Stimulated activated CD4-positive, alpha-beta T cell treated with anti-CD3 and anti-CD28 coated beads, Interleukin-1b, Interleukin-23, amount 100 ng/mL, for 24 hours (primary cell): ENCODE measurements around the gene CFAP299.

Experiments used
- DNase-seq, 4 experiments: peaks; one replicate each; pipeline ENCODE4 v3.0.0-alpha.2; 2020; ENCODE audit warnings: low read depth in 4 of 4, low spot score in 1 of 4

Gene CFAP299

DNA sequence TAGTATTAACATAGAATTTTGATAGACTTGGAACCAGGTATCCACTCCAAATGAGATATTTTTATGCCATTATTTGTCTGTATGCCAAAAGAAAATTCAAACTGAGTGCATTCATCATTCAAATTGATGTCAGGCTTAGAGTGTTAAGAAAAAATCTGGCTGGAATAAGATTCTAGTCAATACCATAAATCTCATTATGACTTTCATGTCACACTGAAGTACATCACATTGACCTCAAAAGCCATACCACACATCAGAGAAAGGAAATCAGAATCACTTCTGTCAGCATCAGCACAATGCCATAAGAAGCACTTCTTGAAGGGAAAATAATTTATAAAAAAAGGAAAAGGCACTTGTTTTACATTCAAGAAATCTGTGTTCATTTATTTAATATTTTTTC lies 575.9 kb downstream of the CFAP299 start:
- no peak for DNase-seq

DNA sequence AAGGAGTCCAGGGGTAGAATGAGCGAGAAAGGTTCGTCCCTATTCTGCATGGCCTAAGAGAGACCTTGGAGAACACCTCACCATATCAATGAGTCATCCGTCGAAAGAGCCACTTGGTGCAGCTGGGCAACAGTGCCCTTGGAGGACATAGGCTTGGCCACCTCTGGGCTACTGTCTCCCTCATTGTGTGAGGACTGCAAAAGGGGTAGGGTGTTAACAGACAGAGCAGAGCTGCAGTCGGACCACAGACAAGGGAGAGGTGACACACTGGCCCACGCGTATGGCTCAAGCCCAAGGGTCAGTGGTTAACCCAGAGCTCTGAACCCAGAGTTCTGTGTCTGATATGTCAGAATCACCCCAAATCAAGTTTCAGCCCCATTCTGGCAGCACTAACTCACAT lies 576.8 kb downstream of the CFAP299 start:
- no peak for DNase-seq

DNA sequence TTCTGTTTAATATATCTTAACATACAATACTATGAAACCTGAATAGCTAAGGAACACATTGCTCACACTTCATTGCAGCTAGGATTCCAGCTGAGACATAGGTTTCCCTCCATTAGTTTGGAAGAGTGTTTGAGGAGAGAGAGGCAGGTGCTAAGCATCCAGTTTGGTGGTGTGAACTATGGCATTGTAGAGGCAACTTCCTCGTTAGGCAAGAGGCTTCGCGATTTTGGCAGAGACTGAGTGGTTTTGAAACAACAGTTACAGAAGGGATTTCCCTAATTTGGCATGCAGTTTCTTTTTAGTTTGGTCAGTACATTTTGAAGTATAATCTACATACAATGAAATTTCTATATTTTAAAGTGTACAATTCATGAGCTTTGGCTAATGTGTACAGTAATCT lies 577.9 kb downstream of the CFAP299 start:
- DNase-seq: no peak

DNA sequence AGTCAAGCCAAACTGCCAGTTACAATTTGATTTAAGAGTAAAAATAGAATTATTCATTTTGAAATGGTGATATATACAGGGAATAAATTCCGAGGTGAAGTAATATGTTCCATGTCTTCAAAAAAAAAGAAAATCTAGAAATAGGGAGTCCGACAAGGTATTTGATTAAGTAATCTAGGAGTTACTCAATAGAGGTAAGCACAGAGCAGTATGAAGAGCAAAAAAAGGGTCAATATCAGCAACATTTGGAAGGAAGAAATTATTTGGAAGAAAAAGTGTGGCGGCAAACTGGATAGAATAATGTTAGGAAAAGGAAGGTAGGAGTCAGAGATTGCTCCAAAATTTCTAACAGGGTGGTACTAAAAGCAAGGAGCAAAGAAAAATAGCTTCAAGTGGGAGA lies 581.2 kb downstream of the CFAP299 start:
- no peak for DNase-seq

DNA sequence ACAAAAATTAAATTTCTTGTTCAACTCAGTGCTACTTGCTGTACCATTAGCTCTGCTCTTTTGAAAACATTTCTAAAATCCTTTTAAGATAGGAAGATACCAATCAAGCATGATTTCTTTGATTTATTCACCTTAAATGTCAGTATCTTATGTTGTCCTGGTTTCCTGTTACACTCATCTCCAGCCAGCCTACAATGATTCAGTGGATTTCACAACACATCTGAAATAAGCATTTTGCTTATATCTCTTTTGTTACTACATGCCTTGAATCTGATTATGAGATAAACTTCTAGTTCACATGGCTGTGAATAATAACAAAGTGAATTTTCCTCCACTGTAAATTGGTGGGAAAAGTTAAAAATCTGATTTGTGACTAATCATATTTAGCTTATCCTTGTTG lies 582.5 kb downstream of the CFAP299 start:
- DNase-seq: no peak

DNA sequence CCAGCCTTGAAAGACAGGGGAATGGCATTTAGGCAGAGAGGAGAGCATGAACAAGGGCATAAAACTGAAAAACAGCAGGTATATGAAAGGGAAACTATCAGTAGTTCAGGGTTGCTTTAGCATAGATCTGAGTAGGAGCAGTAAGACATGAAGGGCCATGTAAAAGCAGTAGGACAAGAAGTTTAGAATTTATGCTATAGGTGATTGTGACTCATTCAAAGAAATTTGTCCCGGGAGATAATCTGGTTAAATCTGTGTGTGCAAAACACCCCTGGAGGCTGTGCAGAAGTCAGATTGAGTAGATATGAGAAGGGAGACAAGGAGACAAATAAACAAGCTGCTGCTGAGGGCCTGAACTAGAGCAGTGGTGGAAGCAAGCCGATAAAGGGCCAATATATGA lies 585.9 kb downstream of the CFAP299 start:
- DNase-seq: no peak

DNA sequence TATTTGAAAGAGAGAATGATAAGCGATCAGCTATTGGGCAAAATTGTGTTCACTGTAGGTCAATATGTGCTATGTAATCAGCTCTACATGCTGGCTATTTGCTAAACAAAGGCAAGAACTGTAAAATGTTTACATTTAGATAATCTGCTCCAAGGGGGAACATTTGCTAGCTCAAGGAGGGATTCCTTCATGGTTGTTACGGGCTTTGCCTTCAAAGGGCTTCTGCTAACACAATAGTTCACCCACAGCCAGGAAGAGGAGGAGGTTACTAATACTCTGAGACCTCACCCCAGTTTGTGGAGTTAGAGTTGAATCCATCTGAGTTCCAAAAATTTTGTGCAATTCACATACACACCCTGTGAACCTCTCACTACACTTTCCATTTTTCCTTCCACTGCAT lies 587.4 kb downstream of the CFAP299 start:
- DNase-seq: no peak

DNA sequence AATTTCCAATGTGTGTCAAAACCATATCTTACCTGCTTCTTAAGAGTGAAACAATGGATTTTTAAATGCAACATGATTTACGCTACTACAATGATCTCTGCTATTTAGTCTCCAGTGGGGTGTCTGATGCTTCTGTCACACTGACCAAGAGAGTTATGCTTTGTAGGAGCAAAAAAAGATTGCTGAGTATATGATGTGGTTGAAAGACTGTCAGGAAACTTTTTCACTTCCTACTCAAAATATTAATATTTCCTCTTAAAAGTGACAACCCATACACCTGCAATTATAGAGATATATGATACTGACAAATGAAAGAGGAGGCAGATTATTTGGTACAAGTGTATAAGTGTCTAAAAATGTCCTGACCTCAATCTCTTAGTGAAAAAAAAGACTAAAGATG lies 589.8 kb downstream of the CFAP299 start:
- no peak for DNase-seq

DNA sequence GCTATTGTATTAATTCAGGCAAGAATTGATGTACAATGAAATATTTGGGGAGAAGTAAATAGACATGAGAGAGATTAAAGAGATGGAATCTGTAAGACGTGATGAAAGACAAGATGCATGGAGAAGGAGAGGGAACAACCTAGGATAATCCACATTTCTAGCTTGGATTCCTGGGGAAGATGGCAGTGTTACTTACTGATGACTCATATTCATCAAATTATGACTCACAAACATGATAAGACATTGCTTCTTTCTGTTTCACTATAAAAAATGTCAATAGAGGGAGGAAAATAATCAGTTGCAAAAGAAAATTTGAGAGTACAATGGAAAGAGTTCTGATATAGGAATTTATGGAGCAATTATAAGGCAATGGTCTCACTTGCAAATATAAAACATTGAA lies 590.9 kb downstream of the CFAP299 start:
- DNase-seq: no peak

DNA sequence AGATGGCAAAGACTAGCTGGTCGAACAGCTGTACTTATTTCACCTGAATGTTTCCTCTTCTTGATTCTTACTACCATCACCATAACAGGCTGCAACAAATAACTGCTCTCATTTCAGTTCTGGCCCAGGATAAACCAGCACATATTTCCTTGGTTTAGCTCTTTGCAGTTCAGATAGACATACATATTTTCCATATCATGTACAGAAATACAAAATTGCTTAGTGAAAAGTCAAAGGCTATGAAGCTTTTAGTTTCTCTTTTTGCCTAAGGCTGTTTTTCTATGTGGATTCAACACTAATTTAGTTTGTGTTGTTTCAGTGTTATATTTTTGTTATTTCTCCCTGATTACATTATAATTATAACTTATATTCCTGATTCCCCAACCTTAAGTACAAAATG lies 591.4 kb downstream of the CFAP299 start:
- no peak for DNase-seq

DNA sequence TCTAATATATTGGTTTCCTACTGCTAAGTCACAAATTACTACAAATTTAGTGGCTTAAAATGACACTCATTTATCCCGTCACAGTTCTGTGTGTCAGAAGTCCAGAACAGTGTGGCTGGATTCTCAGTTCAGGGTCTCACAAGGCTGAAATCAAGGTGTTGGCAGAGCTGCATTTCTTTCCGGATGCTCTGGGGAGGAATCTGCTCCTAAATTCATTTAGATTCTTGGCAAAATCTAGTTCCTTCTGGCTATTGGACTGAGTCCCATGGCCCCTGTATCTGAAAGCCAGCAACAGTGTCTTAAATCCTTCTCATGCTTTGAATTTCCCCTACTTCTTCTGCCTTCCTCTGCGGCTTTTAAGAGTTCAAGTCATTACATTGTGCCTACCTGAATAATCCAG lies 591.9 kb downstream of the CFAP299 start:
- no peak for DNase-seq

DNA sequence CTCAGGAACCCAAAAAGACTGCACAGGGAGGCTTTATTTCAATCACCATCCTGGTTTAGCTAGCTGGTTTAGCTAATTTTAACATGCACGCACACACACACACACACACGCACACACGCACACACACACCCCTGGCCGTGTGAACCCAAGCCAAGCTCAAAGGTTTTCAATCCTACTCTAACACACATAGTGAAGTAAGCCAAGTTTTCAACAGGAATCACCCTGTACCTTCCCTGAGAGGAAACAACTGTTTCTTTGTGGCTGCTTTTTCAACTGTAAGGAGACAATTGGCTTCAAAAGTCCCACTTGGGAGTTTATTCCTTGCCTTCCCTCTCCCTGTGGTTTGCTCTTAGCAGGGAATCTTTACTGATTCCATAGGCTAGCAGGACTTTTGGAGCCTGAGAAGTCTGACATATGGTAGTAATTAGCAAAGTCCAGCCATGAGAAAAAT lies 596.1 kb downstream of the CFAP299 start:
- no peak for DNase-seq

DNA sequence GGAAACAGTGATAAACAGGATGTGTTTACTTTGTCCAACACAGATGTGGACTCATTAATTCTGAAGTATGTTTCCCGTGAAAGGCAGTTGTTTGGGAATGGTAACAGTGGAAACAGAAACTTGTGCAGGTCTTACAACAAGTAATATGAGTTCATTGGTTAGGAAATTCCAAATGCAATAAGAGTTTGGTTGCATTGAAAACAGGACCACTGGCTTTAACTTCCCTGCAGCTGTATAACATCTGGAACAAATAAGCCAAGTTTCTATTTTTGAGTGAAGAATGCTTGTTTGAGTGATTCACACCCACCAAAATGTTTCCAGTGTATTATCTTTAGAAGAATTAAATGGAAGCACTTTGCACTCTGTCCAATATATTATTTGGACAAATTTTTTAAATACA lies 612.6 kb downstream of the CFAP299 start:
- no peak for DNase-seq

DNA sequence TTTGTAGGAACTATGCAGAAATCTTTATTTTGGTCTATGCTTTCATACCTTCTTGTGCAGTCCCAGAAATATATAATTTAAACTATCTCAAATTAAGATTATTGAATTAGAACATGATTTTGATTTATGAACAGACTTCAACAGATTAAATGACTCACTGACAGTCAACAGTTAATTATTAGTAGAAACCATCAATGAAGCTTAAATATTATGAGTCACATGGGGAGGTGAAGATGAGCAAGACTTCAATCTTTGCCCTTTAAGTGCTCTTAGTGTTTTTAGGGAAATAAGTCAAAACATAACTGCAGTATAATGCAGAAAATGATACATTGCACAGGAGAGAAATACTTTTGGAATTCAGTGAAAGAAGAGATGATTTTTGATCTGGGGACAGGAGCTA lies 613.5 kb downstream of the CFAP299 start:
- DNase-seq: no peak

DNA sequence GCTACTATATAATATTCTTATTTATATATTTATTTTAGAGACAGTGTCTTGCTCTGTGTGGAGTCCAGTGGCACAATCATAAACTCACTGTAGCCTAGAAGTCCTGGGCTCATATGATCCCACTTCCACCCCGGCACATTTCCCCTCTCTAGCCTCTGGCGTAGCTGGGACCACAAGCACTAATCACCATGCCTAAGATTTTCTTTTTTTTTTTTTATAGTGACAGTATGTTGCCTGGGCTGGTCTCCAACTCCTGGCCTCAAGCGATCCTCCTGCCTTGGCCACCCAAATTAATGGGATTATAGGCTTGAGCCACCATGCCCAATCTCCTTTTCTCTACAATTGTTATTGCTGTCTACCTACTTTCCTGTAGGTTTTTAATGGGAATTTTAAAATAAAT lies 620.9 kb downstream of the CFAP299 start:
- DNase-seq: no peak

DNA sequence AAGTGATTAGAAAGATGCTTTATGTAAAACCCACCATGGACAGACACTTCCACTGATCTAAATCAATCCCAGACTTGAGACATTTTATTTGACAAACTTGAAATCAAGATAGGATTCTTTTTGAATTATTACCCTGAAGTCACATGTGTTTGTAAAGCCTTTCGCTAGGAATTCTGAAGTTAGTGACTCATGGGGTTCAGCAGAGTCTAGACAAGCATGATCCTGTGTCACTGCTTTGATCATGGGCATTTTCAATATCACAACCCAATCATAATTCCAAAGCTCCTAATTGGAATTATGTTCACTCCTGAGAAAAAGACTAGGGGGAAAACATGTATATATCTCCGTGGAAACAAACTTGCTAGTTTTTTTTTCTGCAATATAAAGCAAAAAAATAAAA lies 627.5 kb downstream of the CFAP299 start:
- DNase-seq: no peak

DNA sequence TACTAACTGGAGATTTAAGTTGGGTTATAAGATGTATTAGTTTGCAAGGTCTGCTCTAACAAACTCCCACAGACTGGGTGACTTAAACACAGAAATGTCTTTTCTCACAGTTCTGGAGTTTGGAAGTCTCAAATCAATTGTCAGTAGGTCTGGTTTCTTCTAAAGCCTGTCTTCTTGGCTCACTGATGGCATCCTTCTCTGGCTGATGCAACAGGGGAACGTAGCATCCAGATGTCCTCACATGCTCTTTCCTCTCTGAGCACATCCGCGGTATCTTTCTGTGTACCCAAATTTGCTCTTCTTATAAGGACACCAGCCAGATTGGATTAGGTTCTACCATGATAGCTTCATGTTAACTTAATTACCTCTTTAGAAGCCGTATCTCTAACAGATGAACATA lies 631.8 kb downstream of the CFAP299 start:
- DNase-seq: no peak

DNA sequence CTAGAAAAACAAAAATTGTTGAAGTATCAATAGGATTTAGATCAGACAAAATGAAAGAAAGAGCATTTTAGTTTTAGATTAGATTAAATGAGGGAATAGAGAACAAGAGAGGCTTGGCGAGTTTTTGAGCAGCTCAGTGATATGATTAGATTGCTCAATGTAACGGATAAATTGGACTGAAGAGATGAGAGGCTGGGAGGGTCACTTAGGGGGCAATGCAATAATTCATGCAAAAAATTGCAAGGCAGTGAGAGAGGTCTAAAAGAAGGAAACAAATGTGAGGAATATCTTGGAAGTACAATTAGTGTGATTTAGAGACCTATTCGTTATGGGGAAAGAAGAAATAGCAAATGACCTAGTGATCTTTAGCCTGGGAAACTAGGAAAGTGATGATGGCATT lies 644.7 kb downstream of the CFAP299 start:
- DNase-seq: no peak

DNA sequence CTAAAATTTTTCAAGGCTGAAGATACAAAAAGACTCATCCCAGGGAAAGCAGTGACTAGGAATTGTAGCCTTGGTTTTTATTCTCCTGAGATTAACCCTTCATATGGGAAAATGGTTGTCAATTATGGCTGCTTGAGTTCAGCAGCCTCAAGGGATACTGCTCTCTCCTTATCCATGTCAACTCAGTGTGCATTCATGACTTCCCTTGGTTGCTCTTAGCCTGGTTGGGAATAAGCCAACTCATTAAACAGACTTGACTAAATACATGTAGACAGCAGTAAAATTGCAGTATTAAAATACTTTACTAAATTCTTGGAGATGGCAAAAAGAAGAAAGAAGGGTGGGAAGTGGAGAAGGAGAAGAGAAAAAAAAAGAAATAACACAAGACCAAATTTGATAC lies 650.5 kb downstream of the CFAP299 start:
- DNase-seq: no peak

DNA sequence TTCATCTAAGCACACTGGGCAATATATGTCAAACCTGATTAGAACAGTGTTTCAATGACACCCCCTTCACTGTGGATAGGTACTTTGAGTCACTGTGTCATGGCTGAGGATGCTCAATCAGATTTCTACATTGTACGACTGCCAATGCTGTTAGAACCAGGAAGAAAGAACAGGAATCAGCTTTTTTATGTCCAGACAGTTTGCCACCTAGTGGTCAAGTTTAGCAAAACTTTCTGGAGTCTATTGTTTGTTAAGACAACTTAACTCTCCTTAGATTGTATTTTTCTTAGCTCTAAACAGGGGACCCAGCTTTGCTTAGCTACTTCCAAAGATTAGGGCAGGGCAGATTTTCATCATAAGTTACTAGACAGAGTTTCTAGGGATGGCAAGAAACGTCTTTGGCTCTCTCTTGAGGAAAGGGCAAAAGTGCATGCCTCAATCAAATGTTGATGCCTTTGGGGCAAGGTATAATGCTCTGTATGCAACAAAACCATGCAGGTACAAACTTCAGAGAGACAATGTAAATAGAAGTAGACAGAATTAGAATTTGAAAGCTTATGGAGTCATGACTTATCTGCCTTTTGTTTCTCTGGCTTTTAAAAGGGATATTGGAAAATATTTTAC lies 654.5 kb downstream of the CFAP299 start:
- peak in 1 of 4 experiments; percentile 1 for DNase-seq

DNA sequence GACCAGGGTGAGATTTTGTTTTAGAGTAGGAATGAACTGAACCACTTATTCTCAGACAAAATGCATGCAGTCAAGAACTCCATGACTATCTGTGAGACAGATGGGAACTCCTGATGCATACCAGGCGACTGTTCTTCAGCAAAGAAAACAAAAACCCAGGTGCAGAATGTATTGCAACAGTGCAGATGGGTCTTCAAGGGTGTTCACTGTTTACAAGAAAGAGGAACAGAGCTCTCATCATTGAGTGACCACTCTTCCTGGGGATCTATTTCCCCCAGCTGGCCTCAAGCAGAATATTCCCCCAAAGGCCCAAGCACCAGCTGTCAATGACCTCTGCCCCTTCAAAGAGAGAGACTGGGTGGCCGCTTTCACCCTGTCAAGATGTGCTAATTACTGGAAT lies 655.3 kb downstream of the CFAP299 start:
- no peak for DNase-seq

DNA sequence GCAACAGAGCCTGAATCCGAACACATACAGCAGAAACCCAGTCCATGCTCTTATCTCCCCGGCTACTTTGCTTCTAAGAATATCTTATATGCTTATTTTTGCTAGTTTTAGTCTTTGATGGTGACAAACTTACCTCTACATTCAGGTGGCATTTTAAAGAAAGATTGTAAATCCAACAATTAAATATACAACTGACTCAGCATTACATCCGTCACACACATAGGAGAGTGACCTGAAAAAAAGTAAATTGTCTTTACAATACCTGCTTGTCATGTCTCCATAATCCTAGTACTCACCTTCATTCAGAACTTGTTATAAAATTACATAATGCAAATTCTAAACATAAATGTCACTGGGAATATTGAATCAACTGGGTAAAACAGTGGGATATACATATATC lies 664.4 kb downstream of the CFAP299 start:
- DNase-seq: no peak

DNA sequence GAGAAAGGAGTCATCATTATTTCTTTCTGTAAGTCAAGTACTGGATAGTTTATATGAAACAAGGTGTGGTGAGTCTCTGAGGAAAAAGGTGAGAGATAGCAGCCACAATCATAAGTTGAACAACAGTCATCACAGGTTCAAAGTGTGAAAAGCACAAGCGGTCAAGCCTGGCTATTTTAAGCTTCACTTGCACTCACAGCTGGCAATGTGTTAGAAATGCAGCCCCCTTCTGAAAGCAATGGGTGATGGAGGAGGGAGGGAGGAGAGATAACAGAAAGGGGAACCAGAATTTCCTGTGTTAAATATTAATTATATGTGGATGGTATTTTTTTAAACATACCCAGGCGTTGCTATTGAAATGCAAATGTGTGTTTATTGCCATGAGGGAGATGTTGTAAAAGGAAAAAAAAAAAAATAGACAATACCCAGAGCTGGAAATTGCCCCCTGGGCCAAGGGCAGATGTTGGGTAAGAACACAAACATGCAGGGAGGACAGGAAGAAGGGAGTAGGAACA lies 668.1 kb downstream of the CFAP299 start:
- DNase-seq: no peak

DNA sequence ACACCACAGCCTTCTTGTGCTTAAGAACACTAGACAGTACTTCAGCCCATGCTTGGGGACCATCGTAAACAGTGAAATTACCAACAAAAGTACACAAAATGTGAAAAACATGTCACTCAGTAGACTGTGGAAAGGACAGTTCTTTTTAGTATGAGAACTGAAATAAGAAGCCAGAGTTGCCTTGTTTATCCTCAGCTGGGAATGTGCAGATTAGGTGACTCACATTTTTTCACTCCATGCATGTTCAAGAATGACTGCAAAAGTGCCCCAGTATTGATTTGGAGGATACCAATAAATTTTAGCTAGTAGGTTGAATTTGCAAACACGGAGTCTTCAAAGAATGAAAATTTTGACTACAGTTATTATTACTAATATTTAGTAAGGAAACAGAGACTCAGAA lies 671.9 kb downstream of the CFAP299 start:
- no peak for DNase-seq
